K562 (cell line): ENCODE measurements around the gene FAM168B.

Experiments
- CHD2 ChIP-seq: IDR thresholded peaks from 2 replicates; pipeline ENCODE4 v1.6.1; 2011; ENCODE audit warnings: low read depth, low read length
- CTCF ChIP-seq, 3 experiments: IDR thresholded peaks in 2 of 3; conservative IDR thresholded peaks in 1 of 3; 2 replicates each; pipeline ENCODE4 v1.5.1; 2011 to 2012; ENCODE audit warnings: low read length in 3 of 3, mild to moderate bottlenecking in 3 of 3, control low read depth in 2 of 3, improper control_type of control experiment in 1 of 3, inconsistent platforms in 1 of 3, low read depth in 1 of 3, mixed read lengths in 1 of 3, moderate library complexity in 1 of 3; ENCODE audit not compliant: insufficient read depth in 2 of 3
- EP300 ChIP-seq: IDR thresholded peaks from 2 replicates; pipeline ENCODE4 v1.6.1; 2012; ENCODE audit warnings: low read length, improper control_type of control experiment
- IRF1 ChIP-seq: sonication (generic); formaldehyde crosslinking; IDR thresholded peaks from 2 replicates; pipeline ENCODE4 v1.8.0; 2022; ENCODE audit warnings: missing genetic modification reagents, mild to moderate bottlenecking, borderline replicate concordance
- NR2C1 ChIP-seq, 2 experiments: fragments of 450-650 bp; IDR thresholded peaks; 2 replicates each; pipeline ENCODE4 v1.6.1; 2017; ENCODE audit warnings: mild to moderate bottlenecking in 2 of 2, antibody characterized with exemption in 1 of 2, inconsistent platforms in 1 of 2, missing compliant biosample characterization in 1 of 2, missing genetic modification characterization in 1 of 2
- SIRT6 ChIP-seq: IDR thresholded peaks from one replicate; pipeline ENCODE4 v1.6.1; 2012; ENCODE audit warnings: low read depth, mild to moderate bottlenecking, control low read depth, inconsistent platforms, low read length, moderate library complexity
- ZNF695 ChIP-seq: fragments of 450-650 bp; formaldehyde crosslinking; IDR thresholded peaks from 2 replicates; pipeline ENCODE4 v1.4.0; 2020; ENCODE audit warnings: mild to moderate bottlenecking, moderate library complexity

- no peak for TF ChIP-seq IRF1 (CRISPR knock-in tag)
- no peak for TF ChIP-seq SIRT6
- no peak for TF ChIP-seq CHD2
- no peak for TF ChIP-seq NR2C1 (IDR thresholded peaks at IDR 0.05)
- TF ChIP-seq NR2C1 (tag; IDR thresholded peaks at IDR 0.05), result no peak
- TF ChIP-seq EP300, result no peak
- no peak for TF ChIP-seq ZNF695 (CRISPR knock-in tag)
- TF ChIP-seq CTCF (IDR thresholded peaks at IDR 0.05 in 2 of 3, conservative IDR thresholded peaks at IDR 0.05 in 1 of 3; ENCODE audit: insufficient read depth in 2 of 3, low read depth in 1 of 3, low read length in 3 of 3), result no peak
These were observed 15.9 kb downstream of the FAM168B start for GRCh38 chr2:131077182-131077846.
